ENCODE data around the gene COL6A2.

COL6A2 gene

GRCh38 chr21:46095814-46096595 lies 1.9 kb upstream of the COL6A2 start:
- TF ChIP-seq ARNT (IDR thresholded peaks at IDR 0.05) = no peak
- no peak for TF ChIP-seq ZNF384 (IDR thresholded peaks at IDR 0.05)
- no peak for TF ChIP-seq LEF1 (IDR thresholded peaks at IDR 0.05; ENCODE audit: borderline replicate concordance)
- no peak for TF ChIP-seq FOXK2 (IDR thresholded peaks at IDR 0.05)
- no peak for TF ChIP-seq PKNOX1 (IDR thresholded peaks at IDR 0.05)
- no peak for TF ChIP-seq BHLHE40 (IDR thresholded peaks at IDR 0.05; ENCODE audit: borderline replicate concordance)
- TF ChIP-seq ELF4 (IDR thresholded peaks at IDR 0.05) = no peak
- no peak for TF ChIP-seq HDGF (IDR thresholded peaks at IDR 0.05; ENCODE audit: borderline replicate concordance)
- TF ChIP-seq FOXA1 (IDR thresholded peaks at IDR 0.05) = no peak
- ChIA-PET CTCF (no interaction called here), POLR2A (no interaction called here)

GRCh38 chr21:46096596-46097335 lies 1.1 kb upstream of the COL6A2 start:
- TF ChIP-seq PKNOX1 (IDR thresholded peaks at IDR 0.05) (no peak), TARDBP (IDR thresholded peaks at IDR 0.05) (peak; percentile 73; the same call in 1 of the 2 replicates)
- DNase-seq (ENCODE audit: extremely low spot score) = no peak
- CTCF ChIA-PET = no interaction called here
- POLR2A ChIA-PET = interaction anchor here (1.3 kb wide), 1 partner anchor 125 kb away, joined by 3 read pairs; no protein-coding TSS in a partner anchor

More at GRCh38 chr21:46095814-46096595, 1.9 kb upstream of the COL6A2 start:
- DNase-seq (ENCODE audit: extremely low spot score) = no peak

- TF ChIP-seq ZNF384 (IDR thresholded peaks at IDR 0.05) = no peak
- no peak for TF ChIP-seq FOXA1 (IDR thresholded peaks at IDR 0.05)
- TF ChIP-seq HDGF (IDR thresholded peaks at IDR 0.05; ENCODE audit: borderline replicate concordance) = no peak
- TF ChIP-seq L3MBTL2 (conservative IDR thresholded peaks at IDR 0.05) = no peak
- no peak for TF ChIP-seq NFRKB (IDR thresholded peaks at IDR 0.05)
- no peak for TF ChIP-seq SUZ12 (IDR thresholded peaks at IDR 0.05)
- TF ChIP-seq ARNT (IDR thresholded peaks at IDR 0.05) = no peak
- no peak for TF ChIP-seq ELF4 (IDR thresholded peaks at IDR 0.05)
- TF ChIP-seq TARDBP (IDR thresholded peaks at IDR 0.05) = no peak
- TF ChIP-seq FOXK2 (IDR thresholded peaks at IDR 0.05) = no peak
- TF ChIP-seq SP1 (IDR thresholded peaks at IDR 0.05) = no peak
- no peak for TF ChIP-seq PKNOX1 (IDR thresholded peaks at IDR 0.05)
- TF ChIP-seq LEF1 (IDR thresholded peaks at IDR 0.05; ENCODE audit: borderline replicate concordance) = no peak
- no peak for TF ChIP-seq CTBP1 (IDR thresholded peaks at IDR 0.05; ENCODE audit: borderline replicate concordance)
- no peak for TF ChIP-seq BHLHE40 (IDR thresholded peaks at IDR 0.05; ENCODE audit: borderline replicate concordance)
- TF ChIP-seq FOXM1 (IDR thresholded peaks at IDR 0.05; ENCODE audit: borderline replicate concordance) = no peak
- DNase-seq (ENCODE audit: extremely low spot score) = no peak
- POLR2A ChIA-PET = interaction anchor here (0.6 to 1.3 kb wide), 3 partner anchors 123 to 127 kb away, joined by 3 read pairs; no protein-coding TSS in a partner anchor
- CTCF ChIA-PET = interaction anchor here (0.6 kb wide), 1 partner anchor 367 kb away, joined by 3 read pairs; no protein-coding TSS in a partner anchor
Observed at GRCh38 chr21:46098303-46099141, 610 bp downstream of the COL6A2 start.

GRCh38 chr21:46099476-46099875 lies 1.6 kb downstream of the COL6A2 start:
- POLR2A ChIA-PET = interaction anchor here (1.2 kb wide), 1 partner anchor 126 kb away, joined by 3 read pairs; no protein-coding TSS in a partner anchor
- DNase-seq (ENCODE audit: extremely low spot score) = no peak
- TF ChIP-seq LEF1 (IDR thresholded peaks at IDR 0.05; ENCODE audit: borderline replicate concordance) (no peak), ZNF384 (IDR thresholded peaks at IDR 0.05) (0 out of 2 replicates have a peak, but pooled peaks have one; percentile 35), FOXK2 (IDR thresholded peaks at IDR 0.05) (no peak), L3MBTL2 (conservative IDR thresholded peaks at IDR 0.05) (no peak), ARNT (IDR thresholded peaks at IDR 0.05) (no peak), HDGF (IDR thresholded peaks at IDR 0.05; ENCODE audit: borderline replicate concordance) (no peak), ELF4 (IDR thresholded peaks at IDR 0.05) (no peak), SP1 (IDR thresholded peaks at IDR 0.05) (no peak), SUZ12 (IDR thresholded peaks at IDR 0.05) (no peak)
- CTCF ChIA-PET = no interaction called here

- CTCF ChIA-PET = no interaction called here
- no peak for DNase-seq (ENCODE audit: extremely low spot score)
- POLR2A ChIA-PET = no interaction called here
- TF ChIP-seq HDGF (IDR thresholded peaks at IDR 0.05; ENCODE audit: borderline replicate concordance) = no peak
- no peak for TF ChIP-seq PKNOX1 (IDR thresholded peaks at IDR 0.05)
- TF ChIP-seq CTBP1 (IDR thresholded peaks at IDR 0.05; ENCODE audit: borderline replicate concordance) = no peak
- TF ChIP-seq FOXK2 (IDR thresholded peaks at IDR 0.05) = no peak
- no peak for TF ChIP-seq FOXM1 (IDR thresholded peaks at IDR 0.05; ENCODE audit: borderline replicate concordance)
- TF ChIP-seq L3MBTL2 (conservative IDR thresholded peaks at IDR 0.05) = no peak
- no peak for TF ChIP-seq ARNT (IDR thresholded peaks at IDR 0.05)
- no peak for TF ChIP-seq FOXA1 (IDR thresholded peaks at IDR 0.05)
- TF ChIP-seq SUZ12 (IDR thresholded peaks at IDR 0.05) = no peak
- no peak for TF ChIP-seq LEF1 (IDR thresholded peaks at IDR 0.05; ENCODE audit: borderline replicate concordance)
- no peak for TF ChIP-seq SP1 (IDR thresholded peaks at IDR 0.05)
- TF ChIP-seq ELF4 (IDR thresholded peaks at IDR 0.05) = no peak
- no peak for TF ChIP-seq TARDBP (IDR thresholded peaks at IDR 0.05)
Observed at GRCh38 chr21:46100020-46100419, 2.1 kb downstream of the COL6A2 start.

Measured in HEK293T (cell line).